Spleen (tissue), 11 donors: ENCODE results near the gene EPHA6. TPM values are rescaled to one million over a fixed set of nuclear protein-coding genes. Genes with fewer than 3 reads are reported as not detected.

ENCODE experiments used
- DNase-seq: peaks from one replicate; pipeline ENCODE4 v3.0.0-alpha.2; 2020
- H3K27ac ChIP-seq, 8 donors: fragments of 200-600 bp; sonication (generic) in 7 of 8; 1 replicate in 4 of 8; 2 replicates in 4 of 8; pipeline versions ENCODE4 v1.5.0 to v1.8.0; 2016 to 2021; ENCODE audit warnings: inconsistent platforms in 4 of 8, mild to moderate bottlenecking in 4 of 8, moderate library complexity in 1 of 8
- H3K27me3 ChIP-seq, 7 donors: fragments of 200-600 bp; sonication (generic) in 6 of 7; replicated peaks in 1 of 7; 1 replicate in 4 of 7; 2 replicates in 3 of 7; pipeline versions ENCODE4 v1.5.0 to v1.8.0; 2016 to 2021; ENCODE audit warnings: inconsistent platforms in 3 of 7, mild to moderate bottlenecking in 1 of 7
- H3K36me3 ChIP-seq, 6 donors: fragments of 200-600 bp; sonication (generic) in 5 of 6; 1 replicate in 4 of 6; 2 replicates in 2 of 6; pipeline versions ENCODE4 v1.5.0 to v1.8.0; 2016 to 2021; ENCODE audit warnings: inconsistent platforms in 2 of 6
- H3K4me1 ChIP-seq, 6 donors: fragments of 200-600 bp; sonication (generic) in 5 of 6; 1 replicate in 3 of 6; 2 replicates in 3 of 6; pipeline versions ENCODE4 v1.5.0 to v1.8.0; 2016 to 2021; ENCODE audit warnings: inconsistent platforms in 3 of 6
- H3K4me3 ChIP-seq, 8 donors: fragments of 200-600 bp; sonication (generic) in 7 of 8; 1 replicate in 4 of 8; 2 replicates in 4 of 8; pipeline versions ENCODE4 v1.5.0 to v1.8.0; 2016 to 2021; ENCODE audit warnings: inconsistent platforms in 4 of 8, mild to moderate bottlenecking in 4 of 8, moderate library complexity in 2 of 8
- H3K9me3 ChIP-seq, 8 donors: fragments of 200-600 bp; sonication (generic) in 7 of 8; 1 replicate in 4 of 8; 2 replicates in 4 of 8; pipeline versions ENCODE4 v1.5.0 to v1.8.0; 2016 to 2021; ENCODE audit warnings: inconsistent platforms in 4 of 8
- CTCF ChIP-seq, 11 experiments: fragments of 200-600 bp in 7 of 11; fragments of 450-650 bp in 4 of 11; sonication (generic) in 4 of 11; IDR thresholded peaks in 8 of 11; conservative IDR thresholded peaks in 3 of 11; 1 replicate in 7 of 11; 2 replicates in 4 of 11; pipeline versions ENCODE4 v1.4.0 to v1.8.0; 2016 to 2021; ENCODE audit warnings: antibody characterized with exemption in 11 of 11, inconsistent platforms in 4 of 11, mild to moderate bottlenecking in 1 of 11
- POLR2A ChIP-seq, 3 donors: fragments of 450-650 bp; IDR thresholded peaks; one replicate each; pipeline ENCODE4 v1.5.1; 2017; ENCODE audit warnings: antibody characterized with exemption in 3 of 3, mild to moderate bottlenecking in 1 of 3
- POLR2AphosphoS5 ChIP-seq, 3 donors: sonication (generic); formaldehyde crosslinking; IDR thresholded peaks; one replicate each; pipeline ENCODE4 v1.5.1; 2017; ENCODE audit warnings: antibody characterized with exemption in 3 of 3
- WGBS, 5 donors: extraction: QIAGEN DNeasy Blood & Tissue Kit in 3 of 5; methylation state at CpG; one replicate each; pipeline versions ENCODE4 v1.1.5 to v1.1.7; 2013 to 2018; 5-methylcytosine and 5-hydroxymethylcytosine counted together
- intact Hi-C: fragments of 100-400 bp; cut with DNase I; formaldehyde crosslinking; loops from one replicate; pipeline ENCODE4 v1.15.0; 2023; ENCODE audit warnings: low total_unique reads
- polyA plus RNA-seq, 3 donors: library from polyadenylated mRNA; stranded (reverse); fragments of 200-250 nt; gene quantifications; one replicate each; pipeline ENCODE4 v1.2.1, GENCODE V29; 2013
- total RNA-seq, 7 donors: library from RNA; depleted of rRNA in 3 of 7; stranded (reverse); fragments of >200 nt in 3 of 7; fragmentation: NEBNext Ultra II Directional in 4 of 7; extraction: Animal tissue kit (Norgen Biotek cat#: 25700) in 4 of 7; gene quantifications; one replicate each; pipeline versions ENCODE4 v1.1.0 to v1.2.1, GENCODE V29; 2016 to 2021
- donor health status: healthy with polysubstance abuse.
- donor health status: DM: no; HTN: no; CAD: no; lungs with moderate emphysema.
- donor health status: DM: no; HTN: no; CAD: no.
- donor health status: Bipolar disorder and iron deficiency.
- donor health status: healthy.
- donor health status: DM: no; HTN: no; CAD: no.
- donor health status: DM: yes; HTN: yes; CAD: no.

The EPHA6 gene
- total and polyA plus RNA-seq, 10 donors: 0.44 TPM; not detected in 9

GRCh38 chr3:97187771-97188170 lies 373.4 kb downstream of the EPHA6 start:
- Histone ChIP-seq H3K9me3 (peaks cover 0 to 5% (median 1%) of the 10 kb centered on the region in 8 donors), H3K36me3 (no peaks in the 10 kb centered on the region), H3K4me3 (no peak overlapping the region), H3K4me1 (no peaks in the 10 kb centered on the region), H3K27ac (no peak overlapping the region), H3K27me3 (no peaks in the 10 kb centered on the region)
- DNase-seq: no peak
- TF ChIP-seq POLR2AphosphoS5 (IDR thresholded peaks at IDR 0.05) (no peak), CTCF (IDR thresholded peaks at IDR 0.05 in 8 of 11, conservative IDR thresholded peaks at IDR 0.05 in 3 of 11) (no peak), POLR2A (IDR thresholded peaks at IDR 0.05) (no peak)
- intact Hi-C loops: no loop called here

DNA sequence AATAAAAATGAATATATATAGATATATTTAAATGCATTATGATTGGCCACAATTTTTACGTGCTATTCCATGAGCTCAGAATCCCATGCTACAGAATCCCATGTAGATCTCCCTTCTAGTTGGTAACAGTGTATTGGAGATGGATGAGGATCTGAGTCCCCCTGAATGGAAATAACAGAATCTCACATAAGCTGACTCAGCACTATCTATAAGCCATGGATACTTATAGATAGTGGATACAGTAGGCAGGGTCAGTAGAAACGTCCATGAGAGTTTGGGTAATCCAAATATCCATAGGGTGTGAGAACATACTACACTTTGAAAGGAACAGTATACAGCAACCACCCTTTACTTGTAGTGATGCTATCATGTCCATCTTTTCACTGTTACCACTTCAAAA lies 375.4 kb downstream of the EPHA6 start:
- H3K4me3 ChIP-seq: no peak overlapping the region
- no peak overlapping the region for H3K27ac ChIP-seq
- intact Hi-C loops: no loop called here
- no peak for DNase-seq
- peaks cover 0 to 4% (median 0%) of the 10 kb centered on the region in 8 donors for H3K9me3 ChIP-seq
- TF ChIP-seq POLR2A (IDR thresholded peaks at IDR 0.05) (no peak), POLR2AphosphoS5 (IDR thresholded peaks at IDR 0.05) (no peak), CTCF (IDR thresholded peaks at IDR 0.05 in 8 of 11, conservative IDR thresholded peaks at IDR 0.05 in 3 of 11) (no peak)
- 49 to 71% (median 61%) methylated on average over 2 of the region's 2 CpGs for WGBS, 5 donors
- H3K4me1 ChIP-seq: no peaks in the 10 kb centered on the region
- no peaks in the 10 kb centered on the region for H3K27me3 ChIP-seq
- no peaks in the 10 kb centered on the region for H3K36me3 ChIP-seq

DNA sequence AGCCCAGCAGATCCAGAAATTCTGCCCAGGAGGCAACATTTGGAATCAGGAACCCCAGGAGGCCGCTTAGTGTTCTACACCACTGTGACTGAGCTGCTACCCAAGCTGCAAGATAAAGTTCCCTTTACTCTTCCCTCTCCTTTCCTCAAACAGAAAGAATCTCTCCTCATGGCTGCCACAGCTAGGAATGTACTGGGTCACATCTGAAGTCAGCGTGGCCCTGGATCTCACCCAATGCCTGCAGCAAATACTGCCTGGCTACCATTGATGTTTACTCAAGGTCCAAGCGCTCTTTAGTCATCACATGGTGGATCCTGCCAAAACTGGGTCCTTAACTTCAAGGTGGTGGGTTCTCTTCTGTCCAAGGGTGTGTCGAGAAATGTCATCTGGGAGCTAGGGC lies 382.7 kb downstream of the EPHA6 start:
- intact Hi-C loops: no loop called here
- peaks cover 0 to 11% (median 0%) of the 10 kb centered on the region in 8 donors for H3K9me3 ChIP-seq
- H3K4me3 ChIP-seq: no peak overlapping the region
- H3K27me3 ChIP-seq: no peaks in the 10 kb centered on the region
- TF ChIP-seq CTCF (IDR thresholded peaks at IDR 0.05 in 8 of 11, conservative IDR thresholded peaks at IDR 0.05 in 3 of 11): no peak
- TF ChIP-seq POLR2A (IDR thresholded peaks at IDR 0.05): no peak
- no peak for TF ChIP-seq POLR2AphosphoS5 (IDR thresholded peaks at IDR 0.05)
- WGBS, 5 donors: 71 to 82% (median 76%) methylated on average over 4 of the region's 4 CpGs
- no peaks in the 10 kb centered on the region for H3K4me1 ChIP-seq
- DNase-seq: no peak
- H3K36me3 ChIP-seq: no peaks in the 10 kb centered on the region
- H3K27ac ChIP-seq: no peak overlapping the region

DNA sequence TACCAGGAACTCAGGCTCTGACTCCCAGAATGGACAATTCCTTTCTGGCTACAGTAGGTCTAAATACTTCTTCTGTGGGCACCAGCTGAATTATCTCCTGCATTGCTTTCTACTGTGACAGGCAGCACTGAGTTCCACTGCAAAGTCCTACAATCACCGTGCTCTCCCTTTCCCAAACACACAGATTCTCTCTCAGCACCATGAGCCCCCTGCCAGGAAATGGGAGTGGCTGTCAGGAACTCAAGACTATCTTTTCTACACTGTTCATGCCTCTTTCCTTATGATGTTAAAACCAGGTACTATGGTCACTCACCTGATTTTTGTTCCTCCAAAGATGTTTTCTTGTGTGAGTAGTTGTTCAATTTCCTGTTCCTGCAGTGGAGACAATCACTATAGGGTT lies 383.4 kb downstream of the EPHA6 start:
- intact Hi-C loops: no loop called here
- no peak for DNase-seq
- peaks cover 0 to 11% (median 1%) of the 10 kb centered on the region in 8 donors for H3K9me3 ChIP-seq
- H3K27ac ChIP-seq: no peak overlapping the region
- TF ChIP-seq POLR2A (IDR thresholded peaks at IDR 0.05) (no peak), CTCF (IDR thresholded peaks at IDR 0.05 in 8 of 11, conservative IDR thresholded peaks at IDR 0.05 in 3 of 11) (no peak), POLR2AphosphoS5 (IDR thresholded peaks at IDR 0.05) (no peak)
- no peak overlapping the region for H3K4me3 ChIP-seq
- H3K27me3 ChIP-seq: no peaks in the 10 kb centered on the region
- H3K4me1 ChIP-seq: no peaks in the 10 kb centered on the region
- WGBS, 5 donors: 52 to 78% (median 74%) methylated on average over 1 of the region's 1 CpG
- no peaks in the 10 kb centered on the region for H3K36me3 ChIP-seq
